Endothelial cell (in vitro differentiated cells): ENCODE measurements around the gene CPPED1. TPM values are rescaled to one million over a fixed set of nuclear protein-coding genes. Genes with fewer than 3 reads are reported as not detected.

Experiments used
- DNase-seq: peaks from one replicate; pipeline ENCODE4 v3.0.0; 2021; ENCODE audit warnings: low spot score
- H3K27ac Mint-ChIP-seq: one replicate; pipeline ENCODE4 v1.8.0; 2021; ENCODE audit warnings: mixed read lengths, inconsistent platforms; ENCODE audit not compliant: unreplicated experiment
- H3K27me3 Mint-ChIP-seq: one replicate; pipeline ENCODE4 v1.8.0; 2021; ENCODE audit warnings: mild to moderate bottlenecking, moderate library complexity, mixed read lengths, inconsistent platforms; ENCODE audit not compliant: unreplicated experiment
- H3K36me3 Mint-ChIP-seq: one replicate; pipeline ENCODE4 v1.8.0; 2021; ENCODE audit warnings: mild to moderate bottlenecking, low read depth, mixed read lengths, inconsistent platforms; ENCODE audit not compliant: unreplicated experiment
- H3K4me1 Mint-ChIP-seq: one replicate; pipeline ENCODE4 v1.8.0; 2021; ENCODE audit warnings: mild to moderate bottlenecking, mixed read lengths, inconsistent platforms; ENCODE audit not compliant: unreplicated experiment
- H3K4me3 Mint-ChIP-seq: one replicate; pipeline ENCODE4 v1.8.0; 2021; ENCODE audit warnings: mild to moderate bottlenecking, mixed read lengths, inconsistent platforms; ENCODE audit not compliant: unreplicated experiment
- H3K9me3 Mint-ChIP-seq: one replicate; pipeline ENCODE4 v1.8.0; 2021; ENCODE audit warnings: mixed read lengths, inconsistent platforms; ENCODE audit not compliant: unreplicated experiment
- CTCF ChIP-seq: fragments of 200-600 bp; sonication (generic); IDR thresholded peaks from one replicate; pipeline ENCODE4 v1.5.0; 2021; ENCODE audit warnings: antibody characterized with exemption; ENCODE audit not compliant: unreplicated experiment
- total RNA-seq: library from RNA; stranded (reverse); fragmentation: NEBNext Ultra II Directional; extraction: Animal tissue kit (Norgen Biotek cat#: 25700); gene quantifications from one replicate; pipeline ENCODE4 v1.2.1, GENCODE V29; 2021; ENCODE audit not compliant: unreplicated experiment

CPPED1 gene
- total RNA-seq, 1 donor from 2014 or later, result 11.6 TPM

- Mint-ChIP-seq H3K36me3 (no peaks in the 10 kb centered on the region), H3K27ac (no peak overlapping the region), H3K4me1 (no peaks in the 10 kb centered on the region), H3K27me3 (peaks cover 2% of the 10 kb centered on the region), H3K9me3 (no peaks in the 10 kb centered on the region), H3K4me3 (no peak overlapping the region)
- TF ChIP-seq CTCF, result no peak
- DNase-seq, result no peak
Measured at GRCh38 chr16:12763517-12763916, 40.2 kb downstream of the CPPED1 start.

- no peak overlapping the region for H3K27ac Mint-ChIP-seq
- H3K27me3 Mint-ChIP-seq, result peaks cover 2% of the 10 kb centered on the region
- no peak for DNase-seq
- H3K4me3 Mint-ChIP-seq, result no peak overlapping the region
- H3K36me3 Mint-ChIP-seq, result no peaks in the 10 kb centered on the region
- peaks cover 10% of the 10 kb centered on the region for H3K4me1 Mint-ChIP-seq
- TF ChIP-seq CTCF, result no peak
- no peaks in the 10 kb centered on the region for H3K9me3 Mint-ChIP-seq
Measured at GRCh38 chr16:12760819-12761611, 42.7 kb downstream of the CPPED1 start.

GRCh38 chr16:12758670-12759558 is 44.8 kb downstream of the CPPED1 start:
- no peaks in the 10 kb centered on the region for H3K9me3 Mint-ChIP-seq
- DNase-seq, result no peak
- no peak overlapping the region for H3K27ac Mint-ChIP-seq
- peaks cover 10% of the 10 kb centered on the region for H3K4me1 Mint-ChIP-seq
- no peak for TF ChIP-seq CTCF
- H3K36me3 Mint-ChIP-seq, result no peaks in the 10 kb centered on the region
- H3K27me3 Mint-ChIP-seq, result no peaks in the 10 kb centered on the region
- H3K4me3 Mint-ChIP-seq, result no peak overlapping the region

DNA sequence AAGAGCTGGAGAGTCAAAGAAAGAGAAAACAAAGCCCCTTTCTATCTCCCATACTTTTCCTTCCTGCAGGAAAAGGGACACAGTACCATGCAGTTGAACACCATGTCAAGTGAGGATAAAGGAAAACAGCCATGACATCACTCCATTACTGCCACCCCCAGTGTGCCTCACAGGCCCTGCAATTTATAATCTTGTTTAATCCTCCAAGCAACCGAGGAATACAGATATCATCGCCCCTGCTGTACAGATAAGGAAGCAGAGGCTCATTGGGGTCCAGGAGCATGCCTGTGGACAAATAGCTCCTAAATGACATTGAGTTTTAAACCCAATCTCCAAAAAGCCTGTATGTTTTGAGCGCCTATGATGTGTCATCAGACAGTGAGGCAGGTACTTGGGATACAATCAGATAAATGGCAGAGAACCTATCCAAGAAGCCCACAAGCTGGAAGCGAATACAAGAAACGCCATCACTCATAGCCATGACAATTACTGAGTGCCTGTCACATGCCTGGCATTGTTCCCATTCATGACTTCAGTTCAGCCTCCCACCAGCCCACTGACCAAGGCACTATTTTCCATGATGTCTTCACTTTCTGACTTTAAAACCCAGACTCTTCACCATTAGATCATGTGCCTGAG is 45.5 kb downstream of the CPPED1 start:
- TF ChIP-seq CTCF, result no peak
- H3K4me1 Mint-ChIP-seq, result peaks cover 10% of the 10 kb centered on the region
- no peak for DNase-seq
- no peaks in the 10 kb centered on the region for H3K9me3 Mint-ChIP-seq
- H3K27me3 Mint-ChIP-seq, result no peaks in the 10 kb centered on the region
- no peak overlapping the region for H3K4me3 Mint-ChIP-seq
- H3K27ac Mint-ChIP-seq, result no peak overlapping the region
- no peaks in the 10 kb centered on the region for H3K36me3 Mint-ChIP-seq
